Vagina (tissue), 2 donors: ENCODE measurements around the gene SLC39A3. TPM values are rescaled to one million over a fixed set of nuclear protein-coding genes. Genes with fewer than 3 reads are reported as not detected.

ENCODE experiments used
- DNase-seq, 2 donors: peaks; one replicate each; pipeline ENCODE4 v3.0.0-alpha.2; 2017; ENCODE audit errors: extremely low spot score in 2 of 2
- H3K27ac ChIP-seq: fragments of 200-600 bp; sonication (generic); one replicate; pipeline ENCODE4 v1.5.1; 2019
- H3K27me3 ChIP-seq: fragments of 200-600 bp; sonication (generic); one replicate; pipeline ENCODE4 v1.5.1; 2019
- H3K36me3 ChIP-seq, 2 donors: fragments of 200-600 bp; sonication (generic); one replicate each; pipeline ENCODE4 v1.5.1; 2017 to 2019
- H3K4me1 ChIP-seq: fragments of 200-600 bp; sonication (generic); one replicate; pipeline ENCODE4 v1.5.1; 2019
- H3K4me3 ChIP-seq, 2 donors: fragments of 200-600 bp; sonication (generic); 1 replicate in 1 of 2; 2 replicates in 1 of 2; pipeline ENCODE4 v1.5.1; 2016 to 2019
- H3K9me3 ChIP-seq: fragments of 200-600 bp; sonication (generic); one replicate; pipeline ENCODE4 v1.5.1; 2019
- POLR2A ChIP-seq, 2 donors: fragments of 450-650 bp; IDR thresholded peaks; one replicate each; pipeline ENCODE4 v1.6.1; 2017; ENCODE audit warnings: antibody characterized with exemption in 2 of 2, mild to moderate bottlenecking in 2 of 2, moderate library complexity in 2 of 2
- POLR2AphosphoS5 ChIP-seq, 2 donors: sonication (generic); formaldehyde crosslinking; IDR thresholded peaks; one replicate each; pipeline ENCODE4 v1.9.0; 2017; ENCODE audit warnings: antibody characterized with exemption in 2 of 2, mild to moderate bottlenecking in 2 of 2, low read depth in 1 of 2; ENCODE audit not compliant: insufficient read depth in 1 of 2
- intact Hi-C: fragments of 100-400 bp; cut with DNase I; formaldehyde crosslinking; loops from one replicate; pipeline ENCODE4 v1.15.1; 2023
- total RNA-seq: library from RNA; depleted of rRNA; stranded (reverse); fragments of >200 nt; gene quantifications from one replicate; pipeline ENCODE4 v1.2.3, GENCODE V29; 2016
- TF ChIP-seq, protein P1 (sequence below), 3 experiments: fragments of 450-650 bp in 2 of 3; fragments of 200-600 bp in 1 of 3; sonication (generic) in 1 of 3; IDR thresholded peaks; one replicate each; pipeline ENCODE4 v1.5.1; 2017 to 2019; ENCODE audit warnings: antibody characterized with exemption in 3 of 3, mild to moderate bottlenecking in 2 of 3, moderate library complexity in 2 of 3

Gene SLC39A3
- total RNA-seq, 1 donor from 2014 or later = 27.7 TPM

DNA sequence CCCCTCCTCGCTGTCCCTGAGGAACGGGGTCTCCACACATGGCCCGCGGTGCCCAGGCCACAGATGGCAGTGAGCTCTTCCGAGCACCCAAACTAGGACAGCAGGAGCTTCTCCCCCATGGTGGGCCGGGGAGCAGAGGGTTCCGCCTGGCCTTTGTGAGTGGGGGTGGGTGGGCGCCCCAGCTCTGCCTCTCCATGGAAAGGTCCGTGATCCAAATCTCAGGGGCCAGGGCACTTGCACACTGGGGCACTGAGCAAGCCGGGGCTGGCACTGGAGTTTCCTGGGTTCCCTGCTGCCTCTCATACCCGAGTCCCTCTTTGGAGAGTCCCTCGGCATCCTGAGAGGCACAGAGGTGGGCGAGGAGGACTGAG is 16.5 kb downstream of the SLC39A3 start:
- intact Hi-C loops = no loop called here
- no peak for TF ChIP-seq POLR2AphosphoS5 (IDR thresholded peaks at IDR 0.05; ENCODE audit: insufficient read depth in 1 of 2, low read depth in 1 of 2)
- TF ChIP-seq, protein P1, sequence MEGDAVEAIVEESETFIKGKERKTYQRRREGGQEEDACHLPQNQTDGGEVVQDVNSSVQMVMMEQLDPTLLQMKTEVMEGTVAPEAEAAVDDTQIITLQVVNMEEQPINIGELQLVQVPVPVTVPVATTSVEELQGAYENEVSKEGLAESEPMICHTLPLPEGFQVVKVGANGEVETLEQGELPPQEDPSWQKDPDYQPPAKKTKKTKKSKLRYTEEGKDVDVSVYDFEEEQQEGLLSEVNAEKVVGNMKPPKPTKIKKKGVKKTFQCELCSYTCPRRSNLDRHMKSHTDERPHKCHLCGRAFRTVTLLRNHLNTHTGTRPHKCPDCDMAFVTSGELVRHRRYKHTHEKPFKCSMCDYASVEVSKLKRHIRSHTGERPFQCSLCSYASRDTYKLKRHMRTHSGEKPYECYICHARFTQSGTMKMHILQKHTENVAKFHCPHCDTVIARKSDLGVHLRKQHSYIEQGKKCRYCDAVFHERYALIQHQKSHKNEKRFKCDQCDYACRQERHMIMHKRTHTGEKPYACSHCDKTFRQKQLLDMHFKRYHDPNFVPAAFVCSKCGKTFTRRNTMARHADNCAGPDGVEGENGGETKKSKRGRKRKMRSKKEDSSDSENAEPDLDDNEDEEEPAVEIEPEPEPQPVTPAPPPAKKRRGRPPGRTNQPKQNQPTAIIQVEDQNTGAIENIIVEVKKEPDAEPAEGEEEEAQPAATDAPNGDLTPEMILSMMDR (IDR thresholded peaks at IDR 0.05) = no peak
- no peak for TF ChIP-seq POLR2A (IDR thresholded peaks at IDR 0.05)
- Histone ChIP-seq H3K4me3 (peak overlapping the region in 1 of 2 donors; percentile 0), H3K36me3 (no peaks in the 10 kb centered on the region), H3K27ac (peak overlapping the region; percentile 45), H3K4me1 (peaks cover 45% of the 10 kb centered on the region), H3K9me3 (no peaks in the 10 kb centered on the region), H3K27me3 (no peaks in the 10 kb centered on the region)
- DNase-seq = no peak

DNA sequence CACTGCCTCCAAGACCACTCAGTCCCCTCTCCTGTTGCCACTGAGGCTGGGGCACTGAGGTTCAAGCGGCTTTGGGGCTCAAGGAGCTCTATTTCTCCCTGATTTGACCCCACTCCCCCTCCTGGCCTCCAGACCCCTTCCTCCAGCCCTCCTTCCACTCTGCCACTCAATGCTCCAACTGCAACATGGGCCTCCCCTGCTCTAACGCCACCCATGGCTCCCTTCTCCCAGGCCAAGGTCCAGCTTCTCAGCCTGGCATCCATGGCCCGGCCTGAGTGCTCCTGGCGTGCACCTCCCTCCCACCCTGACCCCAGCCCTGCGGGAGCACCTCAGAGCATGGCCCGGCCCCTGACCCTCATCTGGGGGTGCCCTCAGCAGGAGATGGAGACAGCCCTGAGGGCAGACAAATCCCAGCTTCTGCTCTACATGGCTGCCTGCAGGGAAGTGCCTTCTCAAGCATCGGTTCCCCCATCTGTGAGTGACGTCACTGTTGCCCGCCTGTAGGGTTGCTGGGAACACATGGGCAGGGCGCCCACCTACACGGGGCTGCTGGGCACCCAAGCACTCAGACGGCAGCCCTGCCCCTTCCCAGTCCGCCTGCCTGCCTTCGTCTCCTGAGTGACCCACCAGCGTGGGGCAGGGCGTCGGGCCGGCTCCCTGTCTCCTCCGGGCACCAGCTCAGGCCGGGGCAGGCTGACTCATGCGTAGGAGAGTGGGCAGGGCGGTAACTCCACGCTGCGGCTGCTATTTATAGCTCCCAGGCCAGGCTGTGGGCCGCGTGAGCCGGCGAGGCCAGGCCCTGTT is 17.1 kb downstream of the SLC39A3 start:
- intact Hi-C loops = no loop called here
- no peak for DNase-seq
- H3K27me3 ChIP-seq = no peaks in the 10 kb centered on the region
- TF ChIP-seq, protein P1 (IDR thresholded peaks at IDR 0.05) = no peak
- TF ChIP-seq POLR2AphosphoS5 (IDR thresholded peaks at IDR 0.05; ENCODE audit: insufficient read depth in 1 of 2, low read depth in 1 of 2) = peak; percentile 31 to 57
- no peaks in the 10 kb centered on the region for H3K36me3 ChIP-seq
- no peaks in the 10 kb centered on the region for H3K9me3 ChIP-seq
- H3K27ac ChIP-seq = peak overlapping the region; percentile 45
- peak overlapping the region in 1 of 2 donors; percentile 0 for H3K4me3 ChIP-seq
- peaks cover 45% of the 10 kb centered on the region for H3K4me1 ChIP-seq

DNA sequence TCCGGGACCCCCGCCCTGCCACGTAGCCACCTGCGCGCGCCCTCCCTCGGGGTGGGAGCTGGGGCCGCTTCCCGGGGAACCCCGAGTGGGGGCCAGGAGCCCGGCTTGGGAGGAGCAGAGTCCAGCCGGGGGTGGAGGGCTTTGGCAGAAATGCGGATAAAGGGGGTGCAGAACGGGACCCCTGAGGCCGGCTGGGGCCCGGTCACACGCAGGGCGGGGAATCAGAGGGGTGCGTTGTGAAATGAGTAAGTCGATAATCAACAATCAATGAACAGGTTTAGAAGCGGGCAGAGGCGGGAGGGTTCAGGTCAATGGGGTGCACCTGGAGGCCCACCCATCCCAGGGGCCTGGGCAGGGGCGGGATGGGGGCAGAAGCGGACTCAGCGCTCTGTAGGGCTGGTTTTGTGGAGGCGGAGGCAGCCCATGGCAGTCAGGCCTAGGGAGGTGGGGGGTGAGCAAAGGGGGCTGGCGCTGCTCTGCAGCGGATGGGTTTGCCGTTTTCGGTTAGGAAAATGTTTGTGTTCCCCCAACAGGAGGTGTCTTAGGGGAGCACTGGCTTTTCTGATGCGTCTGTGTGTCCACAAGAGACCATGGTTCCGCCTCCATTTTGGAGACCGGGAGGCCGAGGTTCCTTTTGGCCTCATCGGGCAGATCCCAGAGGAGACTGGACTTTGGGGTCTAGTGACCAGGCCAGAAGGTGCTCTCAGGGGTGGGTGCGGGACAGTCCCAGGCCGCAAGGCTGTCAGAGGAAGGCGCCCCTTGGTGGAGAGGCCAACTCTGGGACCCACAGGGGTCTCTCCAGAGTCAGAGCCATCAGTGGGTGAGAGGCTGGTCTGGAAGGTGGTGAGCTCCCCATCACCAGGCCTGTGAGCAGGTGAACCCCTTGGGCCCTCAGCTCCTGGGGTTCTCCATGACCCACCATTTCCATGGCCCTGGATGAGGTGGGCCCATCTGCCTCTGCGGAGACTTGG is 18.0 kb downstream of the SLC39A3 start:
- intact Hi-C loops = no loop called here
- no peaks in the 10 kb centered on the region for H3K9me3 ChIP-seq
- DNase-seq = no peak
- H3K4me1 ChIP-seq = peaks cover 41% of the 10 kb centered on the region
- H3K27me3 ChIP-seq = no peaks in the 10 kb centered on the region
- no peaks in the 10 kb centered on the region for H3K36me3 ChIP-seq
- TF ChIP-seq POLR2AphosphoS5 (IDR thresholded peaks at IDR 0.05; ENCODE audit: insufficient read depth in 1 of 2, low read depth in 1 of 2) = no peak
- TF ChIP-seq POLR2A (IDR thresholded peaks at IDR 0.05) = no peak
- TF ChIP-seq, protein P1 (IDR thresholded peaks at IDR 0.05) = no peak
- H3K27ac ChIP-seq = peak overlapping the region; percentile 45
- peak overlapping the region; percentile 35 to 44 for H3K4me3 ChIP-seq

DNA sequence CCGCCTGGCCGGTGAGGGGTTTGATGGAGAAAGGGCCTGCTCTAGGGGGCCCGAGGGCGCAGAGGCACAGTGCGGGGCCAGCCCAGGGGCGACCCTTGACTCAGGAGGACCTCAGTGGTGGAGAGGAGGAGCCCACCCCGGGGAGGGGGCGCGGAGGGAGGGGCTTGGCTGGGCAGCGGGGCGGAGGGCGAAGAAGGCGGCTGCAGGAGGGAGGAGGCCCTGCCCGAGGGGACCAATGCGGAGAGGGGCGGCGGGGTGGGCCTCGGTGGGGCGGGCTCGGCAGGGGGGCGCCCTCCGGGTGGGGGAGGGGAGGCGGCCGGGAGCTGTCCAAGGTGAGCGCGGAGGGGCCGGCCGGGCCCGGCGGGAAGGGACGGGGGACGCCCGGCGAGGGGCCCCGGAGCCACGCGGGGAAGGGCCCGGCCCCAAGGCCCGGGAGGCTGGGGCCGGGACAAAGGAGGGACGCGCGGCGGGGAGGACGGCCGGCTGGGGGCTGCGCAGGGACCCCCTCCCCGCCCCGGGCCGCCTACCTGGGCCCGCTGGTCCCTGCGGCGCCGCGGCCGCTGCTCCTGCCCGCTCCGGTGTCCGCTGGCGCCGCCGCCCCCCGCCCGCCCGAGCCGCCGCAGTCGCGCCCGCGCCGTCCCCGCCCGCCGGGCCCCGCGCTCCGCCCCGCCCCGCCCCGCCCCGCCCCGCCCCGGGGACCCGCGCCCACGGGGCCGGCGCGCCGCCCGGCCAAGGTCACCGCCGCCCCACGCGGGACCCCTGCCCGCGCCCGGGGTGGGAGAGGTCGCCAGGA is 18.8 kb downstream of the SLC39A3 start, which contains the start of gene DIRAS1:
Gene DIRAS1, minus strand, starts transcription at position 596 of the 793 bp plus-strand sequence. CDS start 3,566 bp downstream, outside the sequence.
- H3K27me3 ChIP-seq = no peaks in the 10 kb centered on the region
- intact Hi-C loops = no loop called here
- H3K36me3 ChIP-seq = no peaks in the 10 kb centered on the region
- DNase-seq = no peak
- H3K4me3 ChIP-seq = peak within 1 kb of the TSS; percentile 38 to 44
- H3K27ac ChIP-seq = peak within 1 kb of the TSS; percentile 45
- TF ChIP-seq POLR2AphosphoS5 (IDR thresholded peaks at IDR 0.05; ENCODE audit: insufficient read depth in 1 of 2, low read depth in 1 of 2) = no peak
- TF ChIP-seq POLR2A (IDR thresholded peaks at IDR 0.05) = no peak
- TF ChIP-seq, protein P1 (IDR thresholded peaks at IDR 0.05) = no peak
- H3K9me3 ChIP-seq = no peaks in the 10 kb centered on the region
- peaks cover 37% of the 10 kb centered on the region for H3K4me1 ChIP-seq
